IPS-NIHi11 (cell line): ENCODE data around the gene C11orf54.
A peak's percentile ranks its signal among the peaks of the same experiment; 100 is the strongest.
"Not testable (repeated sequence)": the region's sequence is repeated elsewhere in the genome, so short reads cannot be mapped to it uniquely, and the experiment has no call there.

Experiments
- DNase-seq: peaks from one replicate; pipeline ENCODE4 v3.0.0; 2012; ENCODE audit warnings: mixed read lengths, low spot score

The C11orf54 gene

GRCh38 chr11:93734427-93735222, 6.8 kb upstream of the C11orf54 start:
- DNase-seq, result no peak

- DNase-seq, result no peak
Observed at GRCh38 chr11:93735627-93736026, 5.8 kb upstream of the C11orf54 start.

- no peak for DNase-seq
Observed at GRCh38 chr11:93736129-93736528, 5.3 kb upstream of the C11orf54 start.

GRCh38 chr11:93737904-93738612, 3.4 kb upstream of the C11orf54 start:
- DNase-seq, result no peak

- DNase-seq, result no peak
Observed at GRCh38 chr11:93738647-93739081, 2.8 kb upstream of the C11orf54 start.

- no peak for DNase-seq
Observed at GRCh38 chr11:93740031-93740729, 1.3 kb upstream of the C11orf54 start.

- DNase-seq, result peak; percentile 38
Observed at GRCh38 chr11:93740730-93741093, 760 bp upstream of the C11orf54 start.

GRCh38 chr11:93741882-93742226, 382 bp downstream of the C11orf54 start:
- DNase-seq, result peak; percentile 54

GRCh38 chr11:93743291-93743690, 1.8 kb downstream of the C11orf54 start:
- DNase-seq, result no peak

- no peak for DNase-seq
Observed at GRCh38 chr11:93744669-93745004, 3.2 kb downstream of the C11orf54 start.

GRCh38 chr11:93745005-93745755, 3.7 kb downstream of the C11orf54 start:
- DNase-seq, result not testable (repeated sequence)

- no peak for DNase-seq
Observed at GRCh38 chr11:93746101-93746500, 4.6 kb downstream of the C11orf54 start.

GRCh38 chr11:93747122-93747521, 5.7 kb downstream of the C11orf54 start:
- DNase-seq, result no peak

- no peak for DNase-seq
Observed at GRCh38 chr11:93751001-93751400, 9.5 kb downstream of the C11orf54 start.

- DNase-seq, result no peak
Observed at GRCh38 chr11:93753241-93753640, 11.8 kb downstream of the C11orf54 start.

GRCh38 chr11:93756748-93757147, 15.3 kb downstream of the C11orf54 start:
- DNase-seq, result no peak

- DNase-seq, result no peak
Observed at GRCh38 chr11:93757301-93757700, 15.8 kb downstream of the C11orf54 start.

GRCh38 chr11:93757924-93758865, 16.7 kb downstream of the C11orf54 start:
- DNase-seq, result no peak

- not testable (repeated sequence) for DNase-seq
Observed at GRCh38 chr11:93759123-93759522, 17.7 kb downstream of the C11orf54 start.

- no peak for DNase-seq
Observed at GRCh38 chr11:93761910-93762309, 20.4 kb downstream of the C11orf54 start.

GRCh38 chr11:93765551-93765950, 24.1 kb downstream of the C11orf54 start:
- DNase-seq, result no peak
